DND-41 (cell line): ENCODE measurements around the gene TMEM132C.

Experiments used
- ATAC-seq: fragments of 200-7000 bp; cut with Tn5 transposase; 3 replicates; pipeline ENCODE4 v1.9.1; 2021; ENCODE audit warnings: low read depth; ENCODE audit not compliant: insufficient read depth
- DNase-seq: peaks from one replicate; pipeline ENCODE4 v3.0.0-alpha.2; 2020
- H2AFZ ChIP-seq: 2 replicates; pipeline ENCODE4 v1.6.0; 2012; ENCODE audit warnings: low read depth, low read length
- H3K27ac ChIP-seq: 2 replicates; pipeline ENCODE4 v1.5.1; 2012; ENCODE audit warnings: low read length, inconsistent platforms
- H3K27me3 ChIP-seq: fragments of 200-600 bp; sonication (generic); 2 replicates; pipeline ENCODE4 v1.6.0; 2012; ENCODE audit warnings: low read length, mild to moderate bottlenecking, inconsistent platforms; ENCODE audit not compliant: insufficient read depth, poor library complexity
- H3K36me3 ChIP-seq: 2 replicates; pipeline ENCODE4 v1.5.1; 2012; ENCODE audit warnings: low read length, inconsistent platforms; ENCODE audit not compliant: insufficient read depth
- H3K4me1 ChIP-seq: 2 replicates; pipeline ENCODE4 v1.5.1; 2012; ENCODE audit warnings: mild to moderate bottlenecking, low read length; ENCODE audit not compliant: insufficient read depth
- H3K4me2 ChIP-seq: 2 replicates; pipeline ENCODE4 v1.6.0; 2012; ENCODE audit warnings: mild to moderate bottlenecking, moderate library complexity, low read length, inconsistent platforms; ENCODE audit not compliant: insufficient read depth
- H3K4me3 ChIP-seq, 2 experiments: fragments of 200-600 bp in 1 of 2; shearing (Covaris generic) in 1 of 2; 2 replicates each; pipeline ENCODE4 v1.5.1; 2012 to 2016; ENCODE audit warnings: inconsistent platforms in 2 of 2, low read length in 2 of 2, mild to moderate bottlenecking in 2 of 2, low read depth in 1 of 2, moderate library complexity in 1 of 2
- H3K79me2 ChIP-seq: 2 replicates; pipeline ENCODE4 v1.6.0; 2012; ENCODE audit warnings: low read length, inconsistent platforms; ENCODE audit not compliant: insufficient read depth
- H3K9ac ChIP-seq: 2 replicates; pipeline ENCODE4 v1.6.0; 2012; ENCODE audit warnings: low read depth, mild to moderate bottlenecking, inconsistent platforms, low read length, moderate library complexity
- H3K9me3 ChIP-seq: 2 replicates; pipeline ENCODE4 v1.5.1; 2012; ENCODE audit warnings: low read length, moderate library complexity, mild to moderate bottlenecking, inconsistent platforms; ENCODE audit not compliant: insufficient read depth, severe bottlenecking
- H4K20me1 ChIP-seq: 2 replicates; pipeline ENCODE4 v1.6.0; 2012; ENCODE audit warnings: low read length; ENCODE audit not compliant: insufficient read depth
- EZH2 ChIP-seq: IDR thresholded peaks from 3 replicates; pipeline ENCODE4 v1.6.1; 2012; ENCODE audit warnings: borderline replicate concordance, low read depth, mild to moderate bottlenecking, moderate library complexity, low read length, inconsistent platforms; ENCODE audit not compliant: severe bottlenecking
- TF ChIP-seq, protein P1 (sequence below): IDR thresholded peaks from 2 replicates; pipeline ENCODE4 v1.5.1; 2012; ENCODE audit warnings: borderline replicate concordance, low read length, moderate library complexity, mild to moderate bottlenecking; ENCODE audit not compliant: poor library complexity, severe bottlenecking; ENCODE audit errors: extremely low read depth

TMEM132C gene

DNA sequence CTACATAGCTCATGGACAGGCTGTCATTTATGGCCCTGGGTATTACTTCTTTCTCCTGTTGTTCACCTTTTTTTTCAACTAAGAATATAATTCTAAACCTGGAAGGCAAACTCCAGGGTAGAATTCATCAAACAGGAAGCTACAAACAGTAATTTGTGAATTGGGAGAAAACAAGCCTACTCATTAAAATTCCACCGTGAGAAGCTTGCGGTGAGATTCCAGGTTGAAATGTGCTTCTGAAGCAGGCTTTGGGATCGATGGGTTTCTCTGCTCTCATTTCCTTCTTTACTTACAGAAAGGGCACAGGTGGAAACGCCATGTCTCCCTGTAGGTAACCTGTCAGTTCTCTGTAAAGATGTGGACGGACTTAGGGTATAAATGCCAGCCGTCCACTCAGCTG, 257.5 kb downstream of the TMEM132C start:
- no peaks in the 10 kb centered on the region for H4K20me1 ChIP-seq

GRCh38 chr12:128531170-128531569, 264.2 kb downstream of the TMEM132C start:
- H4K20me1 ChIP-seq = no peaks in the 10 kb centered on the region

More for the DNA sequence above, 257.5 kb downstream of the TMEM132C start:
- Histone ChIP-seq H3K4me2 (no peak overlapping the region), H3K36me3 (no peaks in the 10 kb centered on the region), H3K79me2 (no peaks in the 10 kb centered on the region), H2AFZ (no peak overlapping the region), H3K4me1 (no peaks in the 10 kb centered on the region), H3K4me3 (no peak overlapping the region), H3K27ac (no peak overlapping the region), H3K9ac (no peak overlapping the region), H3K27me3 (no peaks in the 10 kb centered on the region), H3K9me3 (no peaks in the 10 kb centered on the region)
- TF ChIP-seq EZH2 = no peak
- TF ChIP-seq, protein P1, sequence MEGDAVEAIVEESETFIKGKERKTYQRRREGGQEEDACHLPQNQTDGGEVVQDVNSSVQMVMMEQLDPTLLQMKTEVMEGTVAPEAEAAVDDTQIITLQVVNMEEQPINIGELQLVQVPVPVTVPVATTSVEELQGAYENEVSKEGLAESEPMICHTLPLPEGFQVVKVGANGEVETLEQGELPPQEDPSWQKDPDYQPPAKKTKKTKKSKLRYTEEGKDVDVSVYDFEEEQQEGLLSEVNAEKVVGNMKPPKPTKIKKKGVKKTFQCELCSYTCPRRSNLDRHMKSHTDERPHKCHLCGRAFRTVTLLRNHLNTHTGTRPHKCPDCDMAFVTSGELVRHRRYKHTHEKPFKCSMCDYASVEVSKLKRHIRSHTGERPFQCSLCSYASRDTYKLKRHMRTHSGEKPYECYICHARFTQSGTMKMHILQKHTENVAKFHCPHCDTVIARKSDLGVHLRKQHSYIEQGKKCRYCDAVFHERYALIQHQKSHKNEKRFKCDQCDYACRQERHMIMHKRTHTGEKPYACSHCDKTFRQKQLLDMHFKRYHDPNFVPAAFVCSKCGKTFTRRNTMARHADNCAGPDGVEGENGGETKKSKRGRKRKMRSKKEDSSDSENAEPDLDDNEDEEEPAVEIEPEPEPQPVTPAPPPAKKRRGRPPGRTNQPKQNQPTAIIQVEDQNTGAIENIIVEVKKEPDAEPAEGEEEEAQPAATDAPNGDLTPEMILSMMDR = no peak
- DNase-seq (no peak), ATAC-seq (no peak)

GRCh38 chr12:128534906-128535305, 267.9 kb downstream of the TMEM132C start:
- Histone ChIP-seq H3K4me1 (no peaks in the 10 kb centered on the region), H3K27me3 (no peaks in the 10 kb centered on the region), H3K79me2 (no peaks in the 10 kb centered on the region), H3K9ac (no peak overlapping the region), H3K4me3 (no peak overlapping the region), H2AFZ (no peak overlapping the region), H3K27ac (no peak overlapping the region), H3K36me3 (no peaks in the 10 kb centered on the region), H4K20me1 (no peaks in the 10 kb centered on the region), H3K4me2 (no peak overlapping the region), H3K9me3 (no peaks in the 10 kb centered on the region)
- ATAC-seq = peak; percentile 74
- peak; percentile 32 for DNase-seq
- no peak for TF ChIP-seq EZH2

More at GRCh38 chr12:128531170-128531569, 264.2 kb downstream of the TMEM132C start:
- H3K36me3 ChIP-seq = no peaks in the 10 kb centered on the region
- no peaks in the 10 kb centered on the region for H3K9me3 ChIP-seq
- H3K27me3 ChIP-seq = no peaks in the 10 kb centered on the region
- ATAC-seq (no peak), DNase-seq (no peak)
- H3K9ac ChIP-seq = no peak overlapping the region
- no peak overlapping the region for H3K4me3 ChIP-seq
- H3K27ac ChIP-seq = no peak overlapping the region
- no peaks in the 10 kb centered on the region for H3K4me1 ChIP-seq
- no peak for TF ChIP-seq EZH2
- no peaks in the 10 kb centered on the region for H3K79me2 ChIP-seq
- H3K4me2 ChIP-seq = no peak overlapping the region
- H2AFZ ChIP-seq = no peak overlapping the region

- Histone ChIP-seq H3K36me3 (no peaks in the 10 kb centered on the region), H3K4me3 (no peak overlapping the region), H3K4me1 (no peaks in the 10 kb centered on the region), H3K9ac (no peak overlapping the region), H3K79me2 (no peaks in the 10 kb centered on the region), H3K9me3 (no peaks in the 10 kb centered on the region), H4K20me1 (no peaks in the 10 kb centered on the region), H2AFZ (no peak overlapping the region), H3K27me3 (no peaks in the 10 kb centered on the region), H3K4me2 (no peak overlapping the region), H3K27ac (no peak overlapping the region)
- no peak for ATAC-seq
- TF ChIP-seq EZH2 = no peak
- TF ChIP-seq, protein P1 = no peak
- DNase-seq = no peak
Observed at GRCh38 chr12:128536810-128537209, 269.8 kb downstream of the TMEM132C start.
